ENCODE results near the gene SLC66A3.

DNA sequence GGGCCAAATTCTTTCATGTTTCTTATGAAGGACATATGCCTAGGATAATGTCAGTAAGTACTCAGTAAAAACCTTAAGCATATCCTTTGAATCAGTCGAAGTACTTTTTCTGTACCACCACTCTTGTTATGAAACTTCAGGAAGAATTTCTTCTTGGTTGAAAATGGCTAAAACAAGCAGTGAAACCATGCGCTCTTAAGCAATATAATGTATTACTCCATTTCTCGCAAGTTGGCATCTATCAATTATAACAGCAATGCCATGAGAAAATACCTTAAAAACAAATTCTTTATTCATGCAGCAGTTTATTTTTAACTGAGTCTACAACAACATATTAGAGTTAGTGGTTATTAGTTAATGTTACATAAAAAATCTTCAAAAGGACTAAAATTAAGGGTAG lies 41.0 kb downstream of the SLC66A3 start:
- TF ChIP-seq, protein P1, sequence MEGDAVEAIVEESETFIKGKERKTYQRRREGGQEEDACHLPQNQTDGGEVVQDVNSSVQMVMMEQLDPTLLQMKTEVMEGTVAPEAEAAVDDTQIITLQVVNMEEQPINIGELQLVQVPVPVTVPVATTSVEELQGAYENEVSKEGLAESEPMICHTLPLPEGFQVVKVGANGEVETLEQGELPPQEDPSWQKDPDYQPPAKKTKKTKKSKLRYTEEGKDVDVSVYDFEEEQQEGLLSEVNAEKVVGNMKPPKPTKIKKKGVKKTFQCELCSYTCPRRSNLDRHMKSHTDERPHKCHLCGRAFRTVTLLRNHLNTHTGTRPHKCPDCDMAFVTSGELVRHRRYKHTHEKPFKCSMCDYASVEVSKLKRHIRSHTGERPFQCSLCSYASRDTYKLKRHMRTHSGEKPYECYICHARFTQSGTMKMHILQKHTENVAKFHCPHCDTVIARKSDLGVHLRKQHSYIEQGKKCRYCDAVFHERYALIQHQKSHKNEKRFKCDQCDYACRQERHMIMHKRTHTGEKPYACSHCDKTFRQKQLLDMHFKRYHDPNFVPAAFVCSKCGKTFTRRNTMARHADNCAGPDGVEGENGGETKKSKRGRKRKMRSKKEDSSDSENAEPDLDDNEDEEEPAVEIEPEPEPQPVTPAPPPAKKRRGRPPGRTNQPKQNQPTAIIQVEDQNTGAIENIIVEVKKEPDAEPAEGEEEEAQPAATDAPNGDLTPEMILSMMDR (IDR thresholded peaks at IDR 0.05): no peak
- TF ChIP-seq EZH2 (IDR thresholded peaks at IDR 0.05; ENCODE audit: borderline replicate concordance, insufficient read depth, low read depth, low read length, poor library complexity, severe bottlenecking): no peak

Measured in B cell (primary cell).